ENCODE results near the gene ELOA.

DNA sequence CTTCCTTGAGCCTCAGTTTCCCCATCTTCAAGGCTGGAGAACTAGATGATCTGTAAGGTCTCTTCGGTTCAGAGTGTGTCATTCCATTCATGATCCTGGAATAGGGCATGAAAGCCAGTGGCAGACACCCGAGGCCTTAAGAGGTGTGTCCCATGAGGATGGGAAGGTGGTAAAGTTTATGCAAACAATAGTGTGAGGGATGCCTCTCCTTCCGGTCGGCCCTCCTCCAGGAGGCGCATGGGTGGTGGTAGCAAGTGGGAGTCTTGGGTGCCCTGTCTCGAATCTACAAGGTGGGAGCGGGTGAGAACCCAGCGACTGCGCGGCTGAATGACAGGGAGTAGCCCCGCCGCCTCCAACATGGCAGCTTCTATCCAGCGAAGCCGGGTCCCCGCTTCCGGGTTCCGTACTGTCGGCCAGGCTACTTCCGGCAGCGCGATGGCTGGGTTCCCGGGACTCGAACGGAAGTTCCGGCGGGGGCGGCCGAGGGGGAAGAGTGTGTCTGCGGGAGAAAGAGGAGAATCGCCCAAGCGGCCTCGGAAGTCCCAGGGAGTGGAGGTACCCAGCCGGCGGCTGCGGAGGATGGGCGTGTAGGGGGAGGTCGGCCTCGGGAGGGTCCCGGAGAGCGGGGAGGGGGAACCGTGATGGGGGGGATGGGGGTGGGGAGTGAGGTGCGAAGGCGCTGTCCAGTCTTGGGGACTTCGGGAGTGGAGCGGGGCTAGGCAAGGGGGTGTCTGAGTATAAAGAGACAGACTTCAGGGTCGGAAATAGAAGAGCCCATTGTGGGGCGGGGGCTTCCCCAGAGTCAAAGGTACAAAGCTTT, 47.6 kb downstream of the ELOA start, which contains the start of gene LYPLA2:
- TF ChIP-seq, protein P1, sequence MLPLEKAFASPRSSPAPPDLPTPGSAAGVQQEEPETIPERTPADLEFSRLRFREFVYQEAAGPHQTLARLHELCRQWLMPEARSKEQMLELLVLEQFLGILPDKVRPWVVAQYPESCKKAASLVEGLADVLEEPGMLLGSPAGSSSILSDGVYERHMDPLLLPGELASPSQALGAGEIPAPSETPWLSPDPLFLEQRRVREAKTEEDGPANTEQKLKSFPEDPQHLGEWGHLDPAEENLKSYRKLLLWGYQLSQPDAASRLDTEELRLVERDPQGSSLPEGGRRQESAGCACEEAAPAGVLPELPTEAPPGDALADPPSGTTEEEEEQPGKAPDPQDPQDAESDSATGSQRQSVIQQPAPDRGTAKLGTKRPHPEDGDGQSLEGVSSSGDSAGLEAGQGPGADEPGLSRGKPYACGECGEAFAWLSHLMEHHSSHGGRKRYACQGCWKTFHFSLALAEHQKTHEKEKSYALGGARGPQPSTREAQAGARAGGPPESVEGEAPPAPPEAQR (tag by site-specific recombination; IDR thresholded peaks at IDR 0.05), result no peak
- TF ChIP-seq, protein P2, sequence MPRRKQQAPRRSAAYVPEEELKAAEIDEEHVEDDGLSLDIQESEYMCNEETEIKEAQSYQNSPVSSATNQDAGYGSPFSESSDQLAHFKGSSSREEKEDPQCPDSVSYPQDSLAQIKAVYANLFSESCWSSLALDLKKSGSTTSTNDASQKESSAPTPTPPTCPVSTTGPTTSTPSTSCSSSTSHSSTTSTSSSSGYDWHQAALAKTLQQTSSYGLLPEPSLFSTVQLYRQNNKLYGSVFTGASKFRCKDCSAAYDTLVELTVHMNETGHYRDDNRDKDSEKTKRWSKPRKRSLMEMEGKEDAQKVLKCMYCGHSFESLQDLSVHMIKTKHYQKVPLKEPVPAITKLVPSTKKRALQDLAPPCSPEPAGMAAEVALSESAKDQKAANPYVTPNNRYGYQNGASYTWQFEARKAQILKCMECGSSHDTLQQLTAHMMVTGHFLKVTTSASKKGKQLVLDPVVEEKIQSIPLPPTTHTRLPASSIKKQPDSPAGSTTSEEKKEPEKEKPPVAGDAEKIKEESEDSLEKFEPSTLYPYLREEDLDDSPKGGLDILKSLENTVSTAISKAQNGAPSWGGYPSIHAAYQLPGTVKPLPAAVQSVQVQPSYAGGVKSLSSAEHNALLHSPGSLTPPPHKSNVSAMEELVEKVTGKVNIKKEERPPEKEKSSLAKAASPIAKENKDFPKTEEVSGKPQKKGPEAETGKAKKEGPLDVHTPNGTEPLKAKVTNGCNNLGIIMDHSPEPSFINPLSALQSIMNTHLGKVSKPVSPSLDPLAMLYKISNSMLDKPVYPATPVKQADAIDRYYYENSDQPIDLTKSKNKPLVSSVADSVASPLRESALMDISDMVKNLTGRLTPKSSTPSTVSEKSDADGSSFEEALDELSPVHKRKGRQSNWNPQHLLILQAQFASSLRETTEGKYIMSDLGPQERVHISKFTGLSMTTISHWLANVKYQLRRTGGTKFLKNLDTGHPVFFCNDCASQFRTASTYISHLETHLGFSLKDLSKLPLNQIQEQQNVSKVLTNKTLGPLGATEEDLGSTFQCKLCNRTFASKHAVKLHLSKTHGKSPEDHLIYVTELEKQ (tag by site-specific recombination; IDR thresholded peaks at IDR 0.05; ENCODE audit: borderline replicate concordance), result no peak
